Measurements from ENCODE around the gene GCC1. TPM values are rescaled to one million over a fixed set of nuclear protein-coding genes. Genes with fewer than 3 reads are reported as not detected.

Gene GCC1
- total and polyA plus RNA-seq, 2 donors (not counting 1 experiment from before 2014, with no cell fraction given): 10.3 to 25.5 TPM

GRCh38 chr7:127582361-127582760, 3.0 kb downstream of the GCC1 start:
- H4K20me1 ChIP-seq (ENCODE audit: control insufficient read depth, insufficient read depth, low read length, poor library complexity, severe bottlenecking): peaks cover 38% of the 10 kb centered on the region
- TF ChIP-seq CTCF (IDR thresholded peaks at IDR 0.05) (no peak), EZH2 (IDR thresholded peaks at IDR 0.05; ENCODE audit: borderline replicate concordance, insufficient read depth, low read depth, low read length, poor library complexity, severe bottlenecking) (no peak)
- DNase-seq (no peak), ATAC-seq (ENCODE audit: low read depth) (no peak)
- ChIA-PET CTCF (interaction anchor here (0.6 kb wide), 1 partner anchor 19 kb away, joined by 3 read pairs; no protein-coding TSS in a partner anchor), POLR2A (no interaction called here)
- Mint-ChIP-seq H3K27me3 (no peaks in the 10 kb centered on the region), H3K27ac (no peak overlapping the region), H3K4me1 (peaks cover 64% of the 10 kb centered on the region), H3K9me3 (ENCODE audit: insufficient read depth) (no peaks in the 10 kb centered on the region), H3K4me3 (no peak overlapping the region)
- H3K36me3 ChIP-seq (replicated peaks in 1 of 2; ENCODE audit: control extremely low read depth in 1 of 2, control insufficient read depth in 1 of 2, extremely low read depth in 1 of 2, insufficient read depth in 2 of 2, low read length in 1 of 2): peaks cover 0 to 40% of the 10 kb centered on the region in 2 experiments
- intact Hi-C loops (cut with micrococcal nuclease): no loop called here
- H2AFZ ChIP-seq (ENCODE audit: insufficient read depth, low read depth, low read length, poor library complexity, severe bottlenecking): no peak overlapping the region
- WGBS (ENCODE audit: insufficient coverage): 97% methylated on average over 14 of the region's 14 CpGs
- H3K4me2 ChIP-seq (replicated peaks; ENCODE audit: low read depth, low read length, poor library complexity, severe bottlenecking): no peak overlapping the region
- no peaks in the 10 kb centered on the region for H3K27me3 ChIP-seq (replicated peaks in 1 of 4; ENCODE audit: control extremely low read depth in 1 of 4, control insufficient read depth in 3 of 4, insufficient read depth in 4 of 4, low read length in 3 of 4)
- no peak overlapping the region for H3K4me3 ChIP-seq (ENCODE audit: control extremely low read depth in 1 of 5, extremely low read depth in 1 of 5, insufficient read depth in 1 of 5, low read depth in 2 of 5, low read length in 4 of 5)
- peaks cover 0 to 2% (median 0%) of the 10 kb centered on the region in 3 donors for H3K9me3 ChIP-seq (ENCODE audit: control extremely low read depth in 1 of 3, control insufficient read depth in 2 of 3, insufficient read depth in 1 of 3, low read length in 2 of 3)
- peaks cover 40% of the 10 kb centered on the region for H3K79me2 ChIP-seq (ENCODE audit: control insufficient read depth, insufficient read depth, low read length)
- H3K27ac ChIP-seq (ENCODE audit: low read length in 2 of 2): no peak overlapping the region
- no peak overlapping the region for H3K9ac ChIP-seq (ENCODE audit: low read length)
- peaks cover 30 to 36% of the 10 kb centered on the region in 2 donors for H3K4me1 ChIP-seq (ENCODE audit: control insufficient read depth in 2 of 2, insufficient read depth in 2 of 2, low read length in 2 of 2)

GRCh38 chr7:127581716-127582115, 3.7 kb downstream of the GCC1 start:
- ChIA-PET CTCF (no interaction called here), POLR2A (no interaction called here)
- H3K4me1 Mint-ChIP-seq: peaks cover 59% of the 10 kb centered on the region
- H3K27me3 Mint-ChIP-seq: no peaks in the 10 kb centered on the region
- Histone ChIP-seq H3K9me3 (ENCODE audit: control extremely low read depth in 1 of 3, control insufficient read depth in 2 of 3, insufficient read depth in 1 of 3, low read length in 2 of 3) (peaks cover 0 to 2% (median 0%) of the 10 kb centered on the region in 3 donors), H3K27me3 (replicated peaks in 1 of 4; ENCODE audit: control extremely low read depth in 1 of 4, control insufficient read depth in 3 of 4, insufficient read depth in 4 of 4, low read length in 3 of 4) (no peaks in the 10 kb centered on the region), H3K79me2 (ENCODE audit: control insufficient read depth, insufficient read depth, low read length) (peaks cover 40% of the 10 kb centered on the region), H3K4me1 (ENCODE audit: control insufficient read depth in 2 of 2, insufficient read depth in 2 of 2, low read length in 2 of 2) (peaks cover 29 to 34% of the 10 kb centered on the region in 2 donors), H2AFZ (ENCODE audit: insufficient read depth, low read depth, low read length, poor library complexity, severe bottlenecking) (no peak overlapping the region), H3K36me3 (replicated peaks in 1 of 2; ENCODE audit: control extremely low read depth in 1 of 2, control insufficient read depth in 1 of 2, extremely low read depth in 1 of 2, insufficient read depth in 2 of 2, low read length in 1 of 2) (peaks cover 0 to 40% of the 10 kb centered on the region in 2 experiments), H3K9ac (ENCODE audit: low read length) (no peak overlapping the region), H4K20me1 (ENCODE audit: control insufficient read depth, insufficient read depth, low read length, poor library complexity, severe bottlenecking) (peaks cover 38% of the 10 kb centered on the region), H3K4me2 (replicated peaks; ENCODE audit: low read depth, low read length, poor library complexity, severe bottlenecking) (no peak overlapping the region), H3K27ac (ENCODE audit: low read length in 2 of 2) (no peak overlapping the region), H3K4me3 (ENCODE audit: control extremely low read depth in 1 of 5, extremely low read depth in 1 of 5, insufficient read depth in 1 of 5, low read depth in 2 of 5, low read length in 4 of 5) (no peak overlapping the region)
- ATAC-seq (ENCODE audit: low read depth): no peak
- 100% methylated on average over 1 of the region's 1 CpG for WGBS (ENCODE audit: insufficient coverage)
- intact Hi-C loops (cut with micrococcal nuclease): no loop called here
- no peaks in the 10 kb centered on the region for H3K9me3 Mint-ChIP-seq (ENCODE audit: insufficient read depth)
- H3K27ac Mint-ChIP-seq: no peak overlapping the region
- no peak for TF ChIP-seq CTCF (IDR thresholded peaks at IDR 0.05)
- TF ChIP-seq EZH2 (IDR thresholded peaks at IDR 0.05; ENCODE audit: borderline replicate concordance, insufficient read depth, low read depth, low read length, poor library complexity, severe bottlenecking): no peak
- no peak for DNase-seq
- no peak overlapping the region for H3K4me3 Mint-ChIP-seq
